ENCODE data around the gene DLX3.

DNA sequence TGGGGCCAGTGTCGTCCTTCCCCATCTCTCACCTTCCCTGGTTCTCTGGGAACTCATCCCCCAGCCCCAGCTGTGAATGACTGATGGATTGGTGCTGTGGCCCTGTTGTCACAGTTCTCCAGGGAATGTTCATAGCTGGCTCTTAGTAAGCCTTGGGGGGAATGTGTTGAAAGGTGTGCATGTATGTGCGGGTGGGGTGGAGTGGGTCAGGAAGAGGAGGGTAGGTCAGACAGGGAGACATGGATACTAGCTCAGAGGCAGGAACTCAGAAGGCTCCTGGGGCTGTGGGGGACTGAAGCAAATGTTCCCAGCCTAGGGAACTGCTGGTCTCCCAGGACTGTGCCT lies 21.8 kb downstream of the DLX3 start:
- TF ChIP-seq POLR2AphosphoS5 (IDR thresholded peaks at IDR 0.05; ENCODE audit: borderline replicate concordance, low read depth, low read length), result no peak
- TF ChIP-seq FOXP2 (optimal IDR thresholded peaks at IDR 0.05; ENCODE audit: control extremely low read depth, extremely low read length, insufficient read depth), result no peak
- TF ChIP-seq EZH2 (IDR thresholded peaks at IDR 0.05), result no peak
